Fibroblast of pulmonary artery (primary cell): ENCODE measurements around the gene APOC4.
"Not testable (repeated sequence)": the region's sequence is repeated elsewhere in the genome, so short reads cannot be mapped to it uniquely, and the experiment has no call there.

Source experiments
- DNase-seq: peaks from one replicate; pipeline ENCODE4 v3.0.0-alpha.2; 2010; ENCODE audit warnings: low read depth
- H3K4me3 ChIP-seq: replicated peaks from 2 replicates; pipeline ENCODE4 v1.5.1; 2011; ENCODE audit warnings: low read depth, mild to moderate bottlenecking, control low read depth, low read length, moderate library complexity
- CTCF ChIP-seq: IDR thresholded peaks from 2 replicates; pipeline ENCODE4 v1.5.1; 2011; ENCODE audit warnings: mild to moderate bottlenecking, control low read depth, low read length, inconsistent platforms; ENCODE audit errors: missing control alignments

The APOC4 gene

GRCh38 chr19:44961821-44962220 is 19.8 kb downstream of the APOC4 start:
- no peak for DNase-seq
- no peak overlapping the region for H3K4me3 ChIP-seq
- TF ChIP-seq CTCF, result no peak

GRCh38 chr19:44968118-44968517 is 26.1 kb downstream of the APOC4 start:
- TF ChIP-seq CTCF, result no peak

GRCh38 chr19:44968670-44969069 is 26.6 kb downstream of the APOC4 start:
- no peak for TF ChIP-seq CTCF
- no peak for DNase-seq
- H3K4me3 ChIP-seq, result no peak overlapping the region

More at GRCh38 chr19:44968118-44968517, 26.1 kb downstream of the APOC4 start:
- DNase-seq, result no peak
- H3K4me3 ChIP-seq, result no peak overlapping the region

- H3K4me3 ChIP-seq, result no peak overlapping the region
- no peak for TF ChIP-seq CTCF
- no peak for DNase-seq
These were observed 27.4 kb downstream of the APOC4 start for GRCh38 chr19:44969437-44969836.

GRCh38 chr19:44971451-44971850 is 29.4 kb downstream of the APOC4 start:
- not testable (repeated sequence) for DNase-seq, H3K4me3 ChIP-seq

- no peak for DNase-seq
- no peak for TF ChIP-seq CTCF
- H3K4me3 ChIP-seq, result no peak overlapping the region
These were observed 30.8 kb downstream of the APOC4 start for GRCh38 chr19:44972802-44973201.

- no peak overlapping the region for H3K4me3 ChIP-seq
- no peak for DNase-seq
- no peak for TF ChIP-seq CTCF
These were observed 32.1 kb downstream of the APOC4 start for GRCh38 chr19:44973982-44974735.
